Mammary epithelial cell (primary cell): ENCODE measurements around the gene ADAM19.

Source experiments
- CTCF ChIP-seq, 2 donors: IDR thresholded peaks in 1 of 2; conservative IDR thresholded peaks in 1 of 2; 2 replicates each; pipeline ENCODE4 v1.5.1; 2011 to 2012; ENCODE audit warnings: inconsistent platforms in 2 of 2, low read length in 2 of 2, mild to moderate bottlenecking in 2 of 2, control low read depth in 1 of 2, low read depth in 1 of 2; ENCODE audit not compliant: insufficient read depth in 1 of 2; ENCODE audit errors: extremely low read depth in 1 of 2
- EZH2 ChIP-seq: IDR thresholded peaks from 2 replicates; pipeline ENCODE4 v1.6.1; 2012; ENCODE audit warnings: low read length, inconsistent platforms, borderline replicate concordance

GRCh38 chr5:157486221-157486681 is 89.3 kb downstream of the ADAM19 start:
- TF ChIP-seq CTCF (conservative IDR thresholded peaks at IDR 0.05 in 1 of 2, IDR thresholded peaks at IDR 0.05 in 1 of 2; ENCODE audit: extremely low read depth in 1 of 2, insufficient read depth in 1 of 2, low read depth in 1 of 2, low read length in 2 of 2) (no peak), EZH2 (no peak)
